T-helper 1 cell treated with Interleukin-12 subunit alpha and Interleukin-12 subunit beta and Interleukin-4 antibody, amounts not matched to agents 30 μg/mL and 1 μg/mL, for 36 hours (primary cell): Measurements from ENCODE around the gene SRCIN1.

Experiments used
- H3K27ac Mint-ChIP-seq: one replicate; pipeline ENCODE4 v1.8.0; 2021; ENCODE audit warnings: mild to moderate bottlenecking, mixed read lengths
- H3K27me3 Mint-ChIP-seq: one replicate; pipeline ENCODE4 v1.8.0; 2021; ENCODE audit warnings: low read depth, mixed read lengths
- H3K36me3 Mint-ChIP-seq: one replicate; pipeline ENCODE4 v1.8.0; 2021; ENCODE audit warnings: low read depth, mixed read lengths
- H3K4me1 Mint-ChIP-seq: one replicate; pipeline ENCODE4 v1.8.0; 2021; ENCODE audit warnings: low read depth, mixed read lengths
- H3K4me3 Mint-ChIP-seq: one replicate; pipeline ENCODE4 v1.8.0; 2021; ENCODE audit warnings: mild to moderate bottlenecking, moderate library complexity, mixed read lengths
- H3K9me3 Mint-ChIP-seq: one replicate; pipeline ENCODE4 v1.8.0; 2021; ENCODE audit warnings: mixed read lengths

The SRCIN1 gene

DNA sequence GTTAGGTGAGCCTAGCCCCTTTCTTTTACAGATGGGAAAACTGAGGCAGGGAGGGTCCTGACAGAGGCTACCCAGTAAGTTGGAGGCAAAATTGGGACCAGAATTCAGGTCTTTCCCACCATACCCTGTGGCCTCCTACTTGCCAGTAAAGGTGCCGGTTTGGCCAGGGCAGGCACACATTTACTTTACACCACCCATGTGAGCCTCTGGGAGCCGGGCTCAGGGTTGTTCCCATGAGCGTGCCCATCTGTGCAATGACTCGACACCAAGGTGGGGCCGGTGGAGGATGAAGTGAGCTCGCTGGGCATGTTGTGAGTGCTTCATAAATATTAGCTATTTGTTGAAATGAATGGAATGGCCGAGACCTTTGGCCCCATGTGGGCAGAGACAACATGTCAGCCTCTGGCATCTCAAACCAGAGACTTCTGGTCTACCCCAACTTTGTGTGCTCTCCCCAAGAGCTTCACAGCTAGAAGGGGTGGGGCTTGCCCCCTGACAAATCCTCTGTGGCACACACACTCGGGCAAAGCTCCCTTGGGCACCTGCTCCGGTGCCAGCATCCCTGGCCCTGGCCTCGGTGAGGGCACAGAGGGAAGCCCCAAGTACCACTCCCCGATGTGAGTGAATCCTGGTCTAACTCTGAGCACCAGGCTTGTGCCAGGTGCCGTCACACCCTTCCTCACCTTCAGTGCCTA lies 60.1 kb downstream of the SRCIN1 start:
- Mint-ChIP-seq H3K4me1 (no peaks in the 10 kb centered on the region), H3K27ac (no peak overlapping the region), H3K27me3 (no peaks in the 10 kb centered on the region), H3K4me3 (no peak overlapping the region), H3K36me3 (no peaks in the 10 kb centered on the region), H3K9me3 (no peaks in the 10 kb centered on the region)

DNA sequence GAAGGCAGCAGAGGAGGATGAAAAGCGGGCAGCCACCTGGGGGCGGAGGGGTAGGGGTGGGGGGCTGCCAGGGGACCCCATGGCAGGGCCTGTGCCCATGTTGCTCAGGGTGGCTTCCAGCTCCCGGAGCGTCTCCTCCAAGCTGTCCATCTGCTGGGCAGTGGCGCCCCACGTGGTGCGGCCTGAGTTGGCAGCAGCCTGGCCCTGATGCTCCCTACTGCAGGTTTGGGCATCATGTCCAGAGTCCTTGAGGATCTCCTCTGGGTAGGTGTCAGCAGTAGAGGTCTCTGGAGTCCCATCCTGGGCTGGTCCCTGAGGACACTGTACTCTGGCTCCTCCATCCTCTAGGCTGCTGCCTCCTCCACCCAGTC lies 60.9 kb downstream of the SRCIN1 start:
- H3K27ac Mint-ChIP-seq: no peak overlapping the region
- no peaks in the 10 kb centered on the region for H3K27me3 Mint-ChIP-seq
- no peaks in the 10 kb centered on the region for H3K9me3 Mint-ChIP-seq
- H3K4me1 Mint-ChIP-seq: no peaks in the 10 kb centered on the region
- no peak overlapping the region for H3K4me3 Mint-ChIP-seq
- H3K36me3 Mint-ChIP-seq: no peaks in the 10 kb centered on the region

DNA sequence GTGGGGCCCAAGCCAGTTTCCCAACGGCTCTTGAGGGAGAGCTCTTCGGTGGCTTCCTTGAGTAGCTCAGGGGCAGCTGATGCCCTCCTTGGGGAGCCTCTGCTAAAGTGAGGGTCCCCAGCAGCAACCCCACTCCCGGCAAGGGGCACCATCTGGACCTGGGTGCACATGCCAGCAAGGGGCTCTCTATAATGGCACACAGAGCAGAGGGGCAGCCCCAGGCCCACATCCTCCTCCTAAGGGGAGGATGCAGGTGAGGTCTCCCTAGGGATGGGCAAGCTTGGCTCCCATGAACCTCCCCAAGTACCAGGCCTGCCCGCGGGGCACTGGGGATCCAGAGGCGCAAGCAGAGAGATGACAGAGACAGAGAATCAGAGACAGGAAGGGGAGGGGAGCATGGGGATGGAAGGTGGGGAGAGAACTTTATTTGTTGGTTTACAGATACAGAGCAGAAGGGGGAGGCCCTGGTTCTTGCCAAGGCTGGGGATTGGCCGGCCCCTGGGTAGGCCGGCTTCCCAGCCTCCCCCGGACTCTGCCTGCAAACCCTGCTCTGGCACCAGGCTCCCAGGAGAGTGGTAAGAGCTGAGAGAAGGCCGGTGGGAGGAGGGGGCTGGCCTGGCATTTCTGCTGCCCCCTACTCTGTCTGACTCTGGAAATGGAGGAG lies 61.4 kb downstream of the SRCIN1 start:
- Mint-ChIP-seq H3K9me3 (no peaks in the 10 kb centered on the region), H3K27ac (no peak overlapping the region), H3K4me3 (no peak overlapping the region), H3K36me3 (no peaks in the 10 kb centered on the region), H3K27me3 (no peaks in the 10 kb centered on the region), H3K4me1 (no peaks in the 10 kb centered on the region)

DNA sequence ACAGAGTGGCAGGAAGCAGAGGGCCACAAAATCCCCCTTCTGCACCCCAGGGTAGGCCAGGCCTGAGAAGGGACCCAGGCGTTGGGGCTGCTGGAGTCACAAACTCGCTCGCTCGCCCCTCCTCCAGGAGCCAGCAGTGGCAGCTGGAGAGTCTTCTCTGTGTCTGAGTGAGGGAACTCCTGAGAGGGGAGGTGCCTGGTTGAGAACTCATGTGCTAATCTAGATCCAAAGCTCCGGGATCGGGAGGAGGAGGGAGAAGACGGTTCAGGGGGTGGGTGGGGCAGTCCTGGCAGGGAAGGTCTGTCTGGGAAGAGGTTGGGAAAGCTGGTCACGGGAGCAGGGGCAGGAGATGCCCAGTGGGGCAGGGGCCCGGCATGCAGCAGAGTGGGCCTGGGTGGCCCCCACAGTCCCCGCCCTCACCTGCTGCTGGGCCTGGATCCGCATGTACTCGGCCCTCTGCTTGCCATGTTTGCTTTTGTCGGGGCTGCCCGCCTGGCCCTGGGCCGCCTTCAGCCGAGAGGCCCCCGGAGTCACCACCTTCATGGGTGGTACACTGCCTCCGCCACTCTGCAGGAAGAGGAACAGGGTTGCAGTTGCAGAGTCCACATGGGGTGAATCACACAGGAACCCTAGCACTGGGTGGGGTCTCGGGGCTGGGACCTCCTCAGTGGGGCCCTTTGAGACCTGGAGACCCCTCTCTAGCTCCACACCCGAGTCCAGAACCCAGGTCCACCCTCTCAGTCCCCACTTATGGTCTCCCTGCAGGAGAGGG lies 62.2 kb downstream of the SRCIN1 start:
- no peaks in the 10 kb centered on the region for H3K4me1 Mint-ChIP-seq
- H3K27ac Mint-ChIP-seq: no peak overlapping the region
- H3K9me3 Mint-ChIP-seq: no peaks in the 10 kb centered on the region
- H3K4me3 Mint-ChIP-seq: no peak overlapping the region
- no peaks in the 10 kb centered on the region for H3K36me3 Mint-ChIP-seq
- no peaks in the 10 kb centered on the region for H3K27me3 Mint-ChIP-seq

GRCh38 chr17:38542286-38542685 lies 63.5 kb downstream of the SRCIN1 start:
- no peaks in the 10 kb centered on the region for H3K9me3 Mint-ChIP-seq
- no peak overlapping the region for H3K27ac Mint-ChIP-seq
- H3K36me3 Mint-ChIP-seq: no peaks in the 10 kb centered on the region
- H3K27me3 Mint-ChIP-seq: no peaks in the 10 kb centered on the region
- no peak overlapping the region for H3K4me3 Mint-ChIP-seq
- H3K4me1 Mint-ChIP-seq: no peaks in the 10 kb centered on the region

- no peak overlapping the region for H3K27ac Mint-ChIP-seq
- H3K4me3 Mint-ChIP-seq: no peak overlapping the region
- H3K36me3 Mint-ChIP-seq: no peaks in the 10 kb centered on the region
- H3K4me1 Mint-ChIP-seq: no peaks in the 10 kb centered on the region
- no peaks in the 10 kb centered on the region for H3K9me3 Mint-ChIP-seq
- no peaks in the 10 kb centered on the region for H3K27me3 Mint-ChIP-seq
These were observed 64.5 kb downstream of the SRCIN1 start for GRCh38 chr17:38541281-38541680.

GRCh38 chr17:38540514-38541045 lies 65.2 kb downstream of the SRCIN1 start:
- Mint-ChIP-seq H3K9me3 (no peaks in the 10 kb centered on the region), H3K27ac (no peak overlapping the region), H3K4me3 (no peak overlapping the region), H3K4me1 (no peaks in the 10 kb centered on the region), H3K27me3 (peaks cover 6% of the 10 kb centered on the region), H3K36me3 (no peaks in the 10 kb centered on the region)

- no peaks in the 10 kb centered on the region for H3K4me1 Mint-ChIP-seq
- no peak overlapping the region for H3K27ac Mint-ChIP-seq
- H3K9me3 Mint-ChIP-seq: no peaks in the 10 kb centered on the region
- H3K36me3 Mint-ChIP-seq: no peaks in the 10 kb centered on the region
- H3K4me3 Mint-ChIP-seq: no peak overlapping the region
- peaks cover 9% of the 10 kb centered on the region for H3K27me3 Mint-ChIP-seq
These were observed 66.4 kb downstream of the SRCIN1 start for GRCh38 chr17:38539386-38539785.

DNA sequence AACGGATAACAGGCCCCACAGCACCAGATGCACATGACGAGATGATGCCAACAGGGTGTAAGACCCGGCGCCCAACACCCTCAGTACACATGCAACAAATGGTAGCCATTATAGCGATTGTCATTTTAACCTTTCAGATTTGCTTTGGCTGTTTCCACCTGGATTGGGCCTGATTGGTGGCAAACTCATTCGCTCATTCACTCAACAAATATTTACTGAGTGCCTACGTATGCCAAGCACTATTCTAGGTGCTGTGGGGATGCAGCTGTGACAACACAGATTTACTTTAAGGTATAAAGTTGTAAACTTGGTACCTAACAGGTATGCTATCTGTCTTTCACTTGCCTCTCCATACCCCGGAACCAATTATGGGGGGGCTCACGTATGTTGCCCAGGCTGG lies 66.8 kb downstream of the SRCIN1 start:
- Mint-ChIP-seq H3K4me1 (no peaks in the 10 kb centered on the region), H3K27ac (no peak overlapping the region), H3K9me3 (no peaks in the 10 kb centered on the region), H3K4me3 (no peak overlapping the region), H3K27me3 (peaks cover 9% of the 10 kb centered on the region), H3K36me3 (no peaks in the 10 kb centered on the region)

- Mint-ChIP-seq H3K4me1 (no peaks in the 10 kb centered on the region), H3K27me3 (peaks cover 9% of the 10 kb centered on the region), H3K4me3 (no peak overlapping the region), H3K9me3 (no peaks in the 10 kb centered on the region), H3K27ac (no peak overlapping the region), H3K36me3 (no peaks in the 10 kb centered on the region)
These were observed 69.1 kb downstream of the SRCIN1 start for GRCh38 chr17:38536661-38537060.

- H3K27ac Mint-ChIP-seq: no peak overlapping the region
- H3K27me3 Mint-ChIP-seq: peaks cover 9% of the 10 kb centered on the region
These were observed 69.9 kb downstream of the SRCIN1 start for GRCh38 chr17:38535886-38536285.

DNA sequence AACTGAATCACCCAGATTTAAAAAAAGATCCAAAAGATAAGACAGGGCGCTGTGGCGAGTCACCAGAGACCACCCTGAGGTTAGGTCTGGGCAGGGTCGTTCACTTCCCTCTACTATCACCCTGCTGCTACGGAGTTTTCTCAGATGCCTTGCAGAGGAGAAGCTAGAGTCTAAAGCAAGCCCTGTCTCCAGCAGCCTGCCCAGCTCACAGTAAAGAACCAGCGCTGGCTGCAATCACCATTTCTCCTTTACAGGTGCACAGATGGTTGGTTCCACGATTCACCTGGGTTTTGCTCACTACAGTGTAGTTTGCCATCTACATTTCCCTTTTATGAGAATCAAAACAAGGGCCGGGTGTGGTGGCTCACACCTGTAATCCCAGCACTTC lies 71.3 kb downstream of the SRCIN1 start:
- Mint-ChIP-seq H3K4me3 (no peak overlapping the region), H3K9me3 (no peaks in the 10 kb centered on the region), H3K4me1 (no peaks in the 10 kb centered on the region), H3K36me3 (no peaks in the 10 kb centered on the region), H3K27ac (no peak overlapping the region), H3K27me3 (peaks cover 9% of the 10 kb centered on the region)

More at GRCh38 chr17:38535886-38536285, 69.9 kb downstream of the SRCIN1 start:
- no peaks in the 10 kb centered on the region for H3K4me1 Mint-ChIP-seq
- no peaks in the 10 kb centered on the region for H3K36me3 Mint-ChIP-seq
- H3K9me3 Mint-ChIP-seq: no peaks in the 10 kb centered on the region
- no peak overlapping the region for H3K4me3 Mint-ChIP-seq

GRCh38 chr17:38533866-38534497 lies 71.8 kb downstream of the SRCIN1 start:
- Mint-ChIP-seq H3K4me3 (no peak overlapping the region), H3K4me1 (no peaks in the 10 kb centered on the region), H3K36me3 (no peaks in the 10 kb centered on the region), H3K9me3 (no peaks in the 10 kb centered on the region), H3K27me3 (peaks cover 9% of the 10 kb centered on the region), H3K27ac (no peak overlapping the region)

- Mint-ChIP-seq H3K27ac (no peak overlapping the region), H3K36me3 (no peaks in the 10 kb centered on the region)
These were observed 72.5 kb downstream of the SRCIN1 start for GRCh38 chr17:38533241-38533640.

More at GRCh38 chr17:38533241-38533640, 72.5 kb downstream of the SRCIN1 start:
- H3K4me1 Mint-ChIP-seq: no peaks in the 10 kb centered on the region
- H3K27me3 Mint-ChIP-seq: peaks cover 14% of the 10 kb centered on the region
- H3K4me3 Mint-ChIP-seq: no peak overlapping the region
- no peaks in the 10 kb centered on the region for H3K9me3 Mint-ChIP-seq
